OCI-LY3 (cell line): ENCODE data around the gene NDE1.

Experiments used
- EZH2phosphoT487 ChIP-seq: fragments of 200-600 bp; shearing (Covaris generic); IDR thresholded peaks from 2 replicates; pipeline ENCODE4 v1.6.1; 2018; ENCODE audit warnings: antibody characterized with exemption, mixed run types, low read depth
- TF ChIP-seq, protein P1 (sequence below): fragments of 200-600, 300-600 bp; sonication (generic); IDR thresholded peaks from 2 replicates; pipeline ENCODE4 v1.5.1; 2014; ENCODE audit warnings: antibody characterized with exemption, low read length, low read depth

DNA sequence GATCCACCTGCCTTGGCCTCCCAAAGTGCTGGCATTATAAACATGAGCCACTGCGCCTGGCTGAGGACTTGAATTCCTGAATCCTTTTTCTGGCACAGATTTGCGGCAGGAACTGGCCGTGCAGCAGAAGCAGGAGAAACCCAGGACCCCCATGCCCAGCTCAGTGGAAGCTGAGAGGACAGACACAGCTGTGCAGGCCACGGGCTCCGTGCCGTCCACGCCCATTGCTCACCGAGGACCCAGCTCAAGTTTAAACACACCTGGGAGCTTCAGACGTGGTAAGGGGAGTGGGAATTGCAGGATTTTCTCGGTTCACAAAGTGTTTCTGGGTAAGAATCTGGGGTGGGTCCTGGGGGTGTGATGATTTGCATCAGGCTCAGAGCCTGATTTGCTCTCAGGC lies 41.0 kb downstream of the NDE1 start:
- TF ChIP-seq, protein P1, sequence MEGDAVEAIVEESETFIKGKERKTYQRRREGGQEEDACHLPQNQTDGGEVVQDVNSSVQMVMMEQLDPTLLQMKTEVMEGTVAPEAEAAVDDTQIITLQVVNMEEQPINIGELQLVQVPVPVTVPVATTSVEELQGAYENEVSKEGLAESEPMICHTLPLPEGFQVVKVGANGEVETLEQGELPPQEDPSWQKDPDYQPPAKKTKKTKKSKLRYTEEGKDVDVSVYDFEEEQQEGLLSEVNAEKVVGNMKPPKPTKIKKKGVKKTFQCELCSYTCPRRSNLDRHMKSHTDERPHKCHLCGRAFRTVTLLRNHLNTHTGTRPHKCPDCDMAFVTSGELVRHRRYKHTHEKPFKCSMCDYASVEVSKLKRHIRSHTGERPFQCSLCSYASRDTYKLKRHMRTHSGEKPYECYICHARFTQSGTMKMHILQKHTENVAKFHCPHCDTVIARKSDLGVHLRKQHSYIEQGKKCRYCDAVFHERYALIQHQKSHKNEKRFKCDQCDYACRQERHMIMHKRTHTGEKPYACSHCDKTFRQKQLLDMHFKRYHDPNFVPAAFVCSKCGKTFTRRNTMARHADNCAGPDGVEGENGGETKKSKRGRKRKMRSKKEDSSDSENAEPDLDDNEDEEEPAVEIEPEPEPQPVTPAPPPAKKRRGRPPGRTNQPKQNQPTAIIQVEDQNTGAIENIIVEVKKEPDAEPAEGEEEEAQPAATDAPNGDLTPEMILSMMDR, result no peak
- no peak for TF ChIP-seq EZH2phosphoT487
